GM21529 (cell line): ENCODE data around the gene MBTPS1.

Experiments
- ATAC-seq: cut with Tn5 transposase; IDR thresholded peaks from one replicate; pipeline ENCODE4 v1.9.1; 2021; ENCODE audit not compliant: unreplicated experiment

Gene MBTPS1

GRCh38 chr16:84055366-84055765 lies 61.4 kb downstream of the MBTPS1 start:
- no peak for ATAC-seq

- no peak for ATAC-seq
Observed at GRCh38 chr16:84054916-84055315, 61.8 kb downstream of the MBTPS1 start.

GRCh38 chr16:84054271-84054670 lies 62.5 kb downstream of the MBTPS1 start:
- no peak for ATAC-seq

- no peak for ATAC-seq
Observed at GRCh38 chr16:84053237-84053636, 63.5 kb downstream of the MBTPS1 start.

GRCh38 chr16:84052071-84052622 lies 64.6 kb downstream of the MBTPS1 start:
- no peak for ATAC-seq

GRCh38 chr16:84050316-84050715 lies 66.4 kb downstream of the MBTPS1 start:
- ATAC-seq, result no peak

GRCh38 chr16:84049403-84050060 lies 67.2 kb downstream of the MBTPS1 start:
- ATAC-seq, result no peak

GRCh38 chr16:84048871-84049270 lies 67.9 kb downstream of the MBTPS1 start:
- ATAC-seq, result no peak

GRCh38 chr16:84048270-84048669 lies 68.5 kb downstream of the MBTPS1 start:
- ATAC-seq, result no peak

- ATAC-seq, result no peak
Observed at GRCh38 chr16:84047626-84048025, 69.1 kb downstream of the MBTPS1 start.

GRCh38 chr16:84047206-84047605 lies 69.5 kb downstream of the MBTPS1 start:
- no peak for ATAC-seq

- ATAC-seq, result no peak
Observed at GRCh38 chr16:84045818-84046470, 70.8 kb downstream of the MBTPS1 start.

- ATAC-seq, result no peak
Observed at GRCh38 chr16:84045001-84045817, 71.5 kb downstream of the MBTPS1 start.

- no peak for ATAC-seq
Observed at GRCh38 chr16:84044118-84044488, 72.6 kb downstream of the MBTPS1 start.

GRCh38 chr16:84043486-84044117 lies 73.1 kb downstream of the MBTPS1 start:
- no peak for ATAC-seq

GRCh38 chr16:84042879-84043485 lies 73.8 kb downstream of the MBTPS1 start:
- no peak for ATAC-seq

- no peak for ATAC-seq
Observed at GRCh38 chr16:84042308-84042878, 74.3 kb downstream of the MBTPS1 start, which contains the start of gene SLC38A8. Gene SLC38A8, minus strand, starts transcription at chr16:84042795. Its CDS starts 638 bp downstream, at chr16:84042157.

- no peak for ATAC-seq
Observed at GRCh38 chr16:84041881-84042280, 74.9 kb downstream of the MBTPS1 start.

GRCh38 chr16:84040823-84041820 lies 75.6 kb downstream of the MBTPS1 start:
- no peak for ATAC-seq
